SKM-1 treated with dmso at 0.1 percent for 144 hours (cell line): ENCODE results near the gene CERK.

Experiments
- DNase-seq: peaks from one replicate; lab custom pipeline; 2025; ENCODE audit not compliant: unreplicated experiment; lab: John Stamatoyannopoulos, UW

Gene CERK

DNA sequence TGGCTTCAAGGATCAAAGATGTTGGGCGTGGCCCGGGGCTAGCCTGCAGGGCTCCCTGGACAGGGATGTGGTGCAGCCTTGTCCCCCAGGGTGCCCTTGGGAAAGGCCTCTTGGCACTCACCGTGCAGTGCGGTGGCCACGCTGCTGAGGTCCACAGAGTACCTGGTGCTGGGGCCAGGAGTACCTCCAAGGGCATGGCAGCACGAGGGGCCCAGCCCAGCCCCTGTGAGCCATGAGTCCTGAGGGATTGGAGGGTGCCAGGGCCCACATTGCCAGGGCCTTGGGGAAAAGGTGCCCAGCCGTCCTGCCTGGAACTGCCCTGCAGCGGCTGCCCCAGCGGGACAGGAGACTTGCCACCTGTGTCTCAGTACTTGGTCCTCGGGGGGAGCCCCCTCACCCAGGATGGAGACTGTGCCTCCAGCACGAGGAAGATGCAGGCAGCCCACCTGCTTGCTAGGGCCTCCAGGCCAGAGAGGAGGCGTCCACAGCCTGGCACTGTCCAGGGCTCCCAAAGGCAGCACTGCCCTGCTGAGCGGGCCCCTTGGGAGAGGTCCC is 73.7 kb downstream of the CERK start:
- DNase-seq, result no peak

DNA sequence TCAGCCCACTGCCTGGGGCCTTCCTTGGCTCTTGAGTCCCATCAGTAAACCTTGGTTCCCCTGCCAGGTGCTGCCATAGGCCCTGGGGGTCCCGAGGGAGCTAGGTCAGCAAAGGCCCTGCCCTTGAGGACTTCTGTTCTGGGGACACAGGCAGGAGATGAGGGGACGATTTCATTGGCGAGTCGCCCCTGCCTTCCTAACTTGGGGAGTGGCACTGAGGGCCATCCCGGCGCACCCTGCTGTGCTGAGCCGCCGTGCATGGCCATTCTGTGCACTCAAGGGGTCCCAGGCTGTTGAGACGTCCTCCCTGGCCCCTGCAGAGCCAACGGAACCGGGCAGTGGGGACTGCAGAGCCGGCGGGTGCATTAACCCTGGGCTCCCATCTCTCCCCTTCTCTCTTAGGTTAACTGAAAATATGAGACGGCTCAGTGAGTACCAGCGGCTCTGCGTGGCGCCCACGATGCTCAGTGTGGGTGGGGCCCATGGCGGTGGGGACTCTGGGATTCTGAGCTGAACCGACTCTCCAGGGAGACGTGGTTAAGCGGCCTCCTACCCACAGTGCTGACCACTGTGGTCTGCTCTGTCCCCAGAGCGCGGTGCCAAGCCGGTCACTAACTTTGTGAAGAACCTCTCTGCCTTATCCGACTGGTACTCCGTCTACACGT is 74.5 kb downstream of the CERK start:
- DNase-seq, result no peak

DNA sequence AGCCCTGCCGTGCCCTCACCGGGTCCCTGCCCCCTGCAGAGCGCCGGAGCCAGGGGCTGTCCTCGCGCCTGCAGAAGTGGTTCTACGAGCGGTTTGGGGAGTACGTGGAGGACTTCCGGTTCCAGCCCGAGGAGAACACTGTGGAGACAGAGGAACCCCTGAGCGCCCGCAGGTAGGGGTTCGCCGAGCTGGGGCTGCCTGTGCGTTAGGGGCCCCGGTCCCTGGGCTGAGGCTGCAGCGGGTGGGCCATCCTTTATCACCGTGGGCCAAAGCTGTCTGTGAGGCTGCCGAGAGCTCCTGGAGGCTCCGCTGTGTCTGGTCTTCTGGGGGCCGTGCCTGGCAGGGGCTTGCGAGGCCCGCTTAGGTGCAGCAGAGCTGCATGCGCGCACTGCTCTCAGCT is 75.1 kb downstream of the CERK start:
- no peak for DNase-seq

DNA sequence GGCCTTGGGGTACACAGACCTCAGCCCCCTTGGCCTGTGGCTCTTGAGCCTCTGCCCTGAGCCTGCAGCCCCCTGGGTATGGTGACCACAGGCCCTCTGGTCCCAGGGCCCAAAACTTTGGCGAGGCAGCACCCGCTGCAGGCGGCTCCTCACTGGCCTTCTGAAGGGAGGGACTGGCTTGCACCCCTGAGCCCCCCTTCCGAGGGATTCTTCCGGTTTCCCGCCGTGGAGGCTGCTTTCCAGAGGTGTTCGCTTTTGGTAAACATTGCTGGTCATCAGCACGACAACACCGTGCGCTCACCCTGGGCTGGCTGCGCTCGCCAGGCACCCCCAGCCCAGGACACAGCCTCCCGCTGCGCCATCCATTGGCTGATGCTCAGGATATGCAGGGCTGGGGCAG is 75.8 kb downstream of the CERK start:
- DNase-seq, result no peak

- no peak for DNase-seq
These were observed 76.7 kb downstream of the CERK start for GRCh38 chr22:46661221-46661851.

- DNase-seq, result no peak
These were observed 77.3 kb downstream of the CERK start for GRCh38 chr22:46660604-46661201.

- DNase-seq, result no peak
These were observed 78.3 kb downstream of the CERK start for GRCh38 chr22:46659791-46660186.

DNA sequence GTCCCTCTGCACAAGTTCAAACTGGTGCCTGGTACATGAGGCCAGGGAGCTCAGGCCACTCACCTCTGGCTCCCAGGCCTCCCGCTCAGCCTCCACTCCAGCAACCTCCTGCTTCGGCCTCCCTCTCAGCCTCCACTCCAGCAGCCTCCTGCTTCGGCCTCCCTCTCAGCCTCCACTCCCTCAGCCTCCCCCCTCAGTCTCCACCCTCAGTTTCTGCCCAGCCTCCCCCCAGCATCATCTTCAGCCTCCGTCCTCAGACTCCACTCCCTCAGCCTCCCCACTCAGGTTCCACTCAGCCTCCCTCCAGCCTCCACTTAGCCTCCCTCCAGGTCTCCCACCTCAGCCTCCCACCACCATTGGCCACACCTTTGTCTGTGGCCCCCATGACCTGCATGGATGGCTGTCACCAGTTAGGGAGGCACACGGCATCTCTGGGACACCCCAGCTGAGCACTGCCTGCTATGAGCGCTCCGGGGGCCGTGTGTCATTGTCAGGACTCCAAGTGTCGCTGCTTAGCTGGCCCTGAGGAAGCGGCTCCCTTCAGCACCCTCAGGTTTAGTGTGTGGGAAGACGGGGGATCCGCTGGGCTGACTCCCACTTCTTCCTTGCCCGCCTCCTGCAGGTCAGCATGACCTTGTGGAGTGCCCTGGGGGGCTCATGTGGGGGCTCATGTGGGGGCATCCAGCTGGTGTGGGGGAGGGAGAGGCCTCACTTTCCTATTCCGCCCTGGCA is 78.8 kb downstream of the CERK start:
- no peak for DNase-seq

GRCh38 chr22:46657996-46658947 is 79.8 kb downstream of the CERK start:
- DNase-seq, result no peak

- DNase-seq, result no peak
These were observed 80.4 kb downstream of the CERK start for GRCh38 chr22:46657655-46657953.

GRCh38 chr22:46656856-46657654 is 81.0 kb downstream of the CERK start:
- no peak for DNase-seq

- DNase-seq, result no peak
These were observed 82.0 kb downstream of the CERK start for GRCh38 chr22:46655861-46656608.

- no peak for DNase-seq
These were observed 83.0 kb downstream of the CERK start for GRCh38 chr22:46654927-46655595.

GRCh38 chr22:46654426-46654825 is 83.6 kb downstream of the CERK start:
- DNase-seq, result no peak

DNA sequence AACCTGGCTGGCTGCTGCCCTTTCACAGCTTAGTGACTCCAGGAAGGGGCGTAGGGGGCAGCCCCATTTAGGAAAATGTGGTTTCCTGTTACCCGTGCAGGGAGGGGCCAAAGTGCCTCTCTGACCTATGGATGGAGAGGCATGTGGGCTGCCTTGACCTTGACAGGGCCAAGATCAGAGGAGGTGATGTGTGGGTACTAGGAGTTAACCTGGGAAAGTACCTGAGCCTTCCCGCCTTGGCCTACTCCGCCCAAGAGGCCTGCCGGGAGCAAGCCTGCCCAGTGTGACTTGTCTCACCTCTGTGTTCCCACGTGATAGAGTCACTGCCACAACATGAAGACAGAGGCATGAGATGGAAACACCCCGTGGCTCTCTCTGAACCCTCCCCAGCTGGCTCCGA is 84.5 kb downstream of the CERK start:
- no peak for DNase-seq

- DNase-seq, result no peak
These were observed 85.2 kb downstream of the CERK start for GRCh38 chr22:46652847-46653331.

- no peak for DNase-seq
These were observed 85.8 kb downstream of the CERK start for GRCh38 chr22:46652081-46652846.

DNA sequence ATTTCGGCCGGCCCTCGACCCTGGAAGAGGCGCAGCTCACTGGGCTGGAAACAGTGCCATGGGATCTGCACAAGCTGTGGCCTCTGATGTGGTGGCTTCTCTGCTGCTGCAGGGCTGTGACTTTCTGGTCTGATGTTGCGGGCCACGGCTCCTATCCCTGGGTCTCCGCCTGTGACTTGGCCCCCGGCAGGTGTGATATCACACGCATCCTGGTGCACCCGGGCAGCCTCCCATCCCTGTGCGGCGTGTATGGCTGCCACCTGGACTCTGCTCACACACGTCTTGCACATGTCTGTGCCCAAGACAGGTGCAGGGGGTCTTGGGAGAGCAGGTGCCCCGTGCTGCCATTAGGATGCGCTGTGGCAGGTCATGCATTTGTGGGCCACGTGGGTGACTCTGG is 86.7 kb downstream of the CERK start:
- no peak for DNase-seq
